ENCODE data around the gene ELL.

DNA sequence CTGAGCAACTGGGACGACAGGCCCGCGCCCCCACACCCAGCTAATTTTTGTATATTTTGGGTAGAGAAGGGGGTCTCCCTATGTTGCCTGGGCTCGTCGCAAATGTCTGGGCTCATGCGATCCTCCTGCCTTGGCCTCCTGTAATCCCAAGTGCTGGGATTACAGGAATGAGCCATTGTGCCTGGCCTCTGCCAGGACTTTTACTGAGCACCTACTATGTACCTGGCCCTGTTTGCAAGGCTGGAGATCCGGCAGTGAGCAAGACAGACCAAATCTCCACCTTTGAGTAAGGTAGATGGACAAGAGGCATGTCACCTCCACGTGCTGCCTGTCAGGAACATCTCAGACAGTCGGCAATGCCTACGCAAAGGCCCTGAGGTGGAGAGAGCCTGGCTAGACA is 14.6 kb upstream of the ELL start:
- TF ChIP-seq, protein P1, sequence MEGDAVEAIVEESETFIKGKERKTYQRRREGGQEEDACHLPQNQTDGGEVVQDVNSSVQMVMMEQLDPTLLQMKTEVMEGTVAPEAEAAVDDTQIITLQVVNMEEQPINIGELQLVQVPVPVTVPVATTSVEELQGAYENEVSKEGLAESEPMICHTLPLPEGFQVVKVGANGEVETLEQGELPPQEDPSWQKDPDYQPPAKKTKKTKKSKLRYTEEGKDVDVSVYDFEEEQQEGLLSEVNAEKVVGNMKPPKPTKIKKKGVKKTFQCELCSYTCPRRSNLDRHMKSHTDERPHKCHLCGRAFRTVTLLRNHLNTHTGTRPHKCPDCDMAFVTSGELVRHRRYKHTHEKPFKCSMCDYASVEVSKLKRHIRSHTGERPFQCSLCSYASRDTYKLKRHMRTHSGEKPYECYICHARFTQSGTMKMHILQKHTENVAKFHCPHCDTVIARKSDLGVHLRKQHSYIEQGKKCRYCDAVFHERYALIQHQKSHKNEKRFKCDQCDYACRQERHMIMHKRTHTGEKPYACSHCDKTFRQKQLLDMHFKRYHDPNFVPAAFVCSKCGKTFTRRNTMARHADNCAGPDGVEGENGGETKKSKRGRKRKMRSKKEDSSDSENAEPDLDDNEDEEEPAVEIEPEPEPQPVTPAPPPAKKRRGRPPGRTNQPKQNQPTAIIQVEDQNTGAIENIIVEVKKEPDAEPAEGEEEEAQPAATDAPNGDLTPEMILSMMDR (conservative IDR thresholded peaks at IDR 0.05 in 1 of 2, IDR thresholded peaks at IDR 0.05 in 1 of 2; ENCODE audit: extremely low read depth in 1 of 2, insufficient read depth in 1 of 2, low read depth in 1 of 2, low read length in 2 of 2), result no peak
- no peak for TF ChIP-seq EZH2 (IDR thresholded peaks at IDR 0.05; ENCODE audit: borderline replicate concordance, low read length)

All from mammary epithelial cell (primary cell).